GM12875 (cell line): ENCODE results near the gene DHRS7B.

Source experiments
- H3K4me3 ChIP-seq: one replicate; pipeline ENCODE4 v1.5.1; 2011; ENCODE audit warnings: low read depth, low read length, control low read depth
- CTCF ChIP-seq: IDR thresholded peaks from 2 replicates; pipeline ENCODE4 v1.5.1; 2011; ENCODE audit warnings: low read depth, mild to moderate bottlenecking, control low read depth, inconsistent platforms, low read length, moderate library complexity, borderline replicate concordance; ENCODE audit not compliant: insufficient read depth

Gene DHRS7B

GRCh38 chr17:21166595-21167210, 39.9 kb downstream of the DHRS7B start:
- TF ChIP-seq CTCF: no peak
- no peak overlapping the region for H3K4me3 ChIP-seq

DNA sequence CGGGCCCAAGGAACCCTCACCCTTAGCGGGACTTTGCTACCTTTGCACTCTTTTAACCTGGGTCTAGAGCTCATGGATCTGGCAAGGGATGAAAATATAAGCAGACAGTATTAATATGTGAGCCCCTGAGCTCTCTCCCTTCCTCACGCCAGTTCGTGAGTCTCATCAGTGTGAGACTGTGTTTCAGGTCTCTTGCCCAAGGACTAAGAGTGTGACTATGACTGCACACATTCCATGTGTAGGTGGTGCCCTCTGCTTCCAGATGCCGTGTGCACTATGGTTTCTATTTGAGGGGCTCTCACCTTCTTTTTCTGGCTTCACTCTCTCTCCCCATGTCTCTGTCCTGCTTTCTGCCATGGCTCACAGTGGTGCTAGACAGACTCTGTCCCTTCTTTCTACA, 40.5 kb downstream of the DHRS7B start:
- H3K4me3 ChIP-seq: no peak overlapping the region
- TF ChIP-seq CTCF: no peak

DNA sequence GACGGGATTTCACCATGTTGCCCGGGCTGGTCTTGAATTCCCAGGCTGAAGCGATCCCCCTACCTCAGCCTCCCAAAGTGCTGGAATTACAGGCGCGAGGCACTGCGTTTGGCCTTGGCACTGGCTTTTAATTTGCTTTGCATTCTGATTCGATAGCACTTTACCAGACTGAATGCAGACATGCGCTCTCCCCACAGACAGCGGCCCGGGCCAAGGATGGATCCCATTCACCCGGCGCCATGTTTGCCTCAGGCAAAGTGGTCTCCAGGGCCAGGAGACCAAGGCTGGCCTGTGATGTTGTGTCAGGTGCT, 41.7 kb downstream of the DHRS7B start:
- no peak for TF ChIP-seq CTCF
- no peak overlapping the region for H3K4me3 ChIP-seq

DNA sequence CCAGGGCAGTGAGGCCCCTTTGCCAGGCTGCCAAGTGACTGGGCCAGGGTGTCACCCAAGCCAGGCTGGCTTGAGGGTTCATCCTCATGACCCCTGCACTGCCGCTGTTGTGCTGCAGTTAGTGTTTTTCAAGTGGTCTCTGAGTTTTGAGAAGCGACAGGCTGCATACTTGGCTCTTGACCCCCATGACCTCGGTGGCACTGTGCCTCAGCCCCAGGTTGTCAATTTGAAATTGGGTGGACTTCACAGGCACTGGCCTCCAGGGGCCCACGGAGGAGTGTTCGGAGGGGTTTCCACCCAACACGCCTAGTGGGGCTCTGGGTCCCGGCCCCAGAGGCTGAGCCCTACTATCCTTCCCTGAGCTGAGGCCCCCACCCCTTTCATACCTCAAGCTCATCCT, 42.7 kb downstream of the DHRS7B start:
- TF ChIP-seq CTCF: no peak
- H3K4me3 ChIP-seq: no peak overlapping the region

DNA sequence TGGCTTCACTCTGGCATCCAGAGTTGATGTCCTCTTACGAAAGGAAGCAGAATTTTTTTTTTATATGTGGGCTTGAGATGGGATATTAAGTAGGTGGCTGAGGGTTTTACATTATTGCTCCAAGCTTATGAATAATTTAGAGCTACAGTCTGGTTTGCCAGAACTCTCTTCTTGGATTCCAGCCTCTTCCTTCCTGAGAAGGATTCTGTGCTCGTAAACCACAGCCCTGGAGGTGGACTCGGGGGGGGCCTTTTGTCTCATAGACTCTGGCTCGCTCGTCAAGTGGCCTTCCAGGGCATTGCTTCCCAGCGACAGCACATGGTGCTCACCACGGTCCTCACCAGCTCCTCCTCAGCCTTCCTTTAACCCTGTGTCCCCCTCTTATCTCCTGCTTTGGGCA, 44.0 kb downstream of the DHRS7B start:
- H3K4me3 ChIP-seq: no peak overlapping the region
- TF ChIP-seq CTCF: no peak

GRCh38 chr17:21171309-21171922, 44.7 kb downstream of the DHRS7B start:
- no peak overlapping the region for H3K4me3 ChIP-seq
- no peak for TF ChIP-seq CTCF

- no peak overlapping the region for H3K4me3 ChIP-seq
- no peak for TF ChIP-seq CTCF
These were observed 45.3 kb downstream of the DHRS7B start for GRCh38 chr17:21171970-21172510.
